AML-193 (cell line): Measurements from ENCODE around the gene RPL39L.
"Not testable (repeated sequence)": the region's sequence is repeated elsewhere in the genome, so short reads cannot be mapped to it uniquely, and the experiment has no call there.

Experiments used
- DNase-seq, 2 experiments: peaks; one replicate each; lab custom pipeline; 2025; lab: John Stamatoyannopoulos, UW

Gene RPL39L

GRCh38 chr3:187139126-187139894, at the start of gene RPL39L:
Gene RPL39L, minus strand, starts transcription at chr3:187139496. Its CDS starts 18,196 bp downstream, at chr3:187121300.
- DNase-seq: peak; percentile 38 to 65

- DNase-seq: no peak
These were observed 49.6 kb upstream of the RPL39L start for GRCh38 chr3:187188931-187189330.

- no peak for DNase-seq
These were observed 47.6 kb upstream of the RPL39L start for GRCh38 chr3:187186801-187187421.

GRCh38 chr3:187186375-187186774, 47.1 kb upstream of the RPL39L start:
- no peak for DNase-seq

GRCh38 chr3:187185759-187186158, 46.5 kb upstream of the RPL39L start:
- no peak for DNase-seq

- DNase-seq: no peak
These were observed 44.6 kb upstream of the RPL39L start for GRCh38 chr3:187183903-187184302.

- DNase-seq: no peak
These were observed 44.0 kb upstream of the RPL39L start for GRCh38 chr3:187183210-187183862.

GRCh38 chr3:187181454-187182170, 42.3 kb upstream of the RPL39L start:
- no peak for DNase-seq

GRCh38 chr3:187172929-187173328, 33.6 kb upstream of the RPL39L start:
- DNase-seq: no peak

GRCh38 chr3:187170911-187171310, 31.6 kb upstream of the RPL39L start:
- not testable (repeated sequence) for DNase-seq

GRCh38 chr3:187169231-187169960, 30.1 kb upstream of the RPL39L start:
- DNase-seq: no peak

- no peak for DNase-seq
These were observed 28.5 kb upstream of the RPL39L start for GRCh38 chr3:187167777-187168176.

- DNase-seq: no peak
These were observed 27.5 kb upstream of the RPL39L start for GRCh38 chr3:187166750-187167149.

- DNase-seq: peak; percentile 66 to 76
These were observed 25.8 kb upstream of the RPL39L start for GRCh38 chr3:187165144-187165543.

GRCh38 chr3:187162265-187162953, 23.1 kb upstream of the RPL39L start:
- no peak for DNase-seq

GRCh38 chr3:187161556-187161955, 22.3 kb upstream of the RPL39L start:
- no peak for DNase-seq

- peak in 1 of 2 experiments; percentile 2 for DNase-seq
These were observed 11.3 kb upstream of the RPL39L start for GRCh38 chr3:187150599-187150998.

- DNase-seq: no peak
These were observed 10.9 kb upstream of the RPL39L start for GRCh38 chr3:187150186-187150585.

- DNase-seq: no peak
These were observed 7.1 kb upstream of the RPL39L start for GRCh38 chr3:187146389-187146788.

- DNase-seq: no peak
These were observed 6.0 kb upstream of the RPL39L start for GRCh38 chr3:187145149-187145895.
